Natural killer cell (primary cell): ENCODE measurements around the gene TANGO6. TPM values are rescaled to one million over a fixed set of nuclear protein-coding genes. Genes with fewer than 3 reads are reported as not detected.

Source experiments
- ATAC-seq, 3 donors: fragments of 150-1000 bp in 2 of 3; fragments of 200-7000 bp in 1 of 3; cut with Tn5 transposase; 1 replicate in 1 of 3; 2 replicates in 2 of 3; pipeline ENCODE4 v1.10.0; 2021; ENCODE audit warnings: mild to moderate bottlenecking in 2 of 3, moderate library complexity in 2 of 3
- DNase-seq, 2 donors: peaks; one replicate each; pipeline versions ENCODE4 v3.0.0 to v3.0.0-alpha.2; 2013 to 2021; ENCODE audit warnings: mixed read lengths in 1 of 2
- H3K27ac ChIP-seq: one replicate; pipeline ENCODE4 v1.5.1; 2013; ENCODE audit warnings: mild to moderate bottlenecking, low read length
- H3K27me3 ChIP-seq: one replicate; pipeline ENCODE4 v1.6.1; 2013; ENCODE audit warnings: low read length; ENCODE audit not compliant: control insufficient read depth, insufficient read depth
- H3K36me3 ChIP-seq: one replicate; pipeline ENCODE4 v1.6.1; 2013; ENCODE audit warnings: low read length; ENCODE audit not compliant: control insufficient read depth, insufficient read depth
- H3K4me1 ChIP-seq: one replicate; pipeline ENCODE4 v1.6.1; 2013; ENCODE audit warnings: low read length; ENCODE audit not compliant: control insufficient read depth, insufficient read depth
- H3K4me3 ChIP-seq: one replicate; pipeline ENCODE4 v1.5.1; 2013; ENCODE audit warnings: low read length
- H3K9me3 ChIP-seq: one replicate; pipeline ENCODE4 v1.6.1; 2013; ENCODE audit warnings: low read length; ENCODE audit not compliant: control insufficient read depth, insufficient read depth
- H3K27ac Mint-ChIP-seq, 2 donors: one replicate each; pipeline ENCODE4 v1.8.0; 2022; ENCODE audit warnings: mild to moderate bottlenecking in 2 of 2, mixed read lengths in 2 of 2, moderate library complexity in 1 of 2
- H3K27me3 Mint-ChIP-seq, 2 donors: one replicate each; pipeline ENCODE4 v1.8.0; 2022; ENCODE audit warnings: low read depth in 2 of 2, mixed read lengths in 2 of 2
- H3K36me3 Mint-ChIP-seq: one replicate; pipeline ENCODE4 v1.8.0; 2022; ENCODE audit warnings: mixed read lengths
- H3K4me1 Mint-ChIP-seq, 2 donors: one replicate each; pipeline ENCODE4 v1.8.0; 2022; ENCODE audit warnings: mixed read lengths in 2 of 2
- H3K4me3 Mint-ChIP-seq: one replicate; pipeline ENCODE4 v1.8.0; 2022; ENCODE audit warnings: mild to moderate bottlenecking, moderate library complexity, mixed read lengths
- H3K9me3 Mint-ChIP-seq, 2 donors: one replicate each; pipeline ENCODE4 v1.8.0; 2022; ENCODE audit warnings: mixed read lengths in 2 of 2
- CTCF ChIP-seq: fragments of 200-600 bp; IDR thresholded peaks from one replicate; pipeline ENCODE4 v1.8.0; 2022; ENCODE audit warnings: antibody characterized with exemption
- WGBS: methylation state at CpG from one replicate; pipeline ENCODE4 v1.1.7; 2013; ENCODE audit warnings: missing lambda C conversion rate; ENCODE audit not compliant: insufficient coverage; 5-methylcytosine and 5-hydroxymethylcytosine counted together
- intact Hi-C: fragments of 100-400 bp; cut with micrococcal nuclease; formaldehyde crosslinking; loops from one replicate; pipeline ENCODE4 v1.14.2; 2022
- total RNA-seq, 4 donors: library from RNA; stranded (reverse); fragments of 120-200 nt in 1 of 4; gene quantifications; one replicate each; pipeline versions ENCODE4 v1.2.3 to v1.2.4, GENCODE V29; 2013 to 2022

Gene TANGO6
- total RNA-seq, 3 donors from 2014 or later (not counting 1 experiment from before 2014, with no cell fraction given) = 21.2 to 27.3 (median 23.9) TPM

GRCh38 chr16:69113216-69113615 lies 269.9 kb downstream of the TANGO6 start:
- Histone ChIP-seq H3K27me3 (no peaks in the 10 kb centered on the region), H3K4me3 (no peak overlapping the region), H3K9me3 (no peaks in the 10 kb centered on the region), H3K27ac (no peak overlapping the region), H3K4me1 (no peaks in the 10 kb centered on the region), H3K36me3 (peaks cover 29% of the 10 kb centered on the region)
- TF ChIP-seq CTCF = no peak
- ATAC-seq (no peak), DNase-seq (no peak)
- no peak overlapping the region for H3K4me3 Mint-ChIP-seq
- peaks cover 0 to 3% of the 10 kb centered on the region in 2 donors for H3K27me3 Mint-ChIP-seq
- no peak overlapping the region for H3K27ac Mint-ChIP-seq
- intact Hi-C loops = no loop called here
- WGBS = 95% methylated on average over 7 of the region's 7 CpGs
- H3K4me1 Mint-ChIP-seq = peaks cover 0 to 10% of the 10 kb centered on the region in 2 donors
- no peaks in the 10 kb centered on the region for H3K9me3 Mint-ChIP-seq
- H3K36me3 Mint-ChIP-seq = no peaks in the 10 kb centered on the region

DNA sequence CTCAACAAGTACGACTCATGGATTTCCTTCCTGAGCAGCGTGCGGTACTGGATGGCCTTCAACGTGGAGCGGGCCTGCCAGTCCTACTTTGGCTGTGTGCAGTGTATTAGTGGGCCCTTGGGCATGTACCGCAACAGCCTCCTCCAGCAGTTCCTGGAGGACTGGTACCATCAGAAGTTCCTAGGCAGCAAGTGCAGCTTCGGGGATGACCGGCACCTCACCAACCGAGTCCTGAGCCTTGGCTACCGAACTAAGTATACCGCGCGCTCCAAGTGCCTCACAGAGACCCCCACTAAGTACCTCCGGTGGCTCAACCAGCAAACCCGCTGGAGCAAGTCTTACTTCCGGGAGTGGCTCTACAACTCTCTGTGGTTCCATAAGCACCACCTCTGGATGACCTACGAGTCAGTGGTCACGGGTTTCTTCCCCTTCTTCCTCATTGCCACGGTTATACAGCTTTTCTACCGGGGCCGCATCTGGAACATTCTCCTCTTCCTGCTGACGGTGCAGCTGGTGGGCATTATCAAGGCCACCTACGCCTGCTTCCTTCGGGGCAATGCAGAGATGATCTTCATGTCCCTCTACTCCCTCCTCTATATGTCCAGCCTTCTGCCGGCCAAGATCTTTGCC lies 271.1 kb downstream of the TANGO6 start:
- no peak for TF ChIP-seq CTCF
- H3K4me3 Mint-ChIP-seq = no peak overlapping the region
- H3K27me3 ChIP-seq = no peaks in the 10 kb centered on the region
- no peak overlapping the region for H3K27ac Mint-ChIP-seq
- no peaks in the 10 kb centered on the region for H3K36me3 Mint-ChIP-seq
- no peaks in the 10 kb centered on the region for H3K9me3 ChIP-seq
- peaks cover 42% of the 10 kb centered on the region for H3K36me3 ChIP-seq
- DNase-seq (no peak), ATAC-seq (no peak)
- no peaks in the 10 kb centered on the region for H3K4me1 ChIP-seq
- H3K4me1 Mint-ChIP-seq = peaks cover 0 to 10% of the 10 kb centered on the region in 2 donors
- WGBS = 95% methylated on average over 25 of the region's 25 CpGs
- H3K27me3 Mint-ChIP-seq = no peaks in the 10 kb centered on the region
- no peak overlapping the region for H3K4me3 ChIP-seq
- no peak overlapping the region for H3K27ac ChIP-seq
- H3K9me3 Mint-ChIP-seq = no peaks in the 10 kb centered on the region
- intact Hi-C loops = no loop called here

DNA sequence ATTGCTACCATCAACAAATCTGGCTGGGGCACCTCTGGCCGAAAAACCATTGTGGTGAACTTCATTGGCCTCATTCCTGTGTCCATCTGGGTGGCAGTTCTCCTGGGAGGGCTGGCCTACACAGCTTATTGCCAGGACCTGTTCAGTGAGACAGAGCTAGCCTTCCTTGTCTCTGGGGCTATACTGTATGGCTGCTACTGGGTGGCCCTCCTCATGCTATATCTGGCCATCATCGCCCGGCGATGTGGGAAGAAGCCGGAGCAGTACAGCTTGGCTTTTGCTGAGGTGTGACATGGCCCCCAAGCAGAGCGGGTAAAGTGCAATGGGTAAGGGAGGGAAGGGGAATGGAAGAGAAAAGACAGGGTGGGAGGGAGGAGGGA lies 271.6 kb downstream of the TANGO6 start:
- Histone ChIP-seq H3K4me3 (no peak overlapping the region), H3K4me1 (no peaks in the 10 kb centered on the region), H3K27ac (no peak overlapping the region), H3K36me3 (peaks cover 47% of the 10 kb centered on the region), H3K9me3 (no peaks in the 10 kb centered on the region), H3K27me3 (no peaks in the 10 kb centered on the region)
- H3K9me3 Mint-ChIP-seq = no peaks in the 10 kb centered on the region
- 98% methylated on average over 6 of the region's 6 CpGs for WGBS
- H3K27me3 Mint-ChIP-seq = no peaks in the 10 kb centered on the region
- no peak for TF ChIP-seq CTCF
- ATAC-seq (no peak), DNase-seq (no peak)
- H3K27ac Mint-ChIP-seq = no peak overlapping the region
- no peak overlapping the region for H3K4me3 Mint-ChIP-seq
- H3K36me3 Mint-ChIP-seq = no peaks in the 10 kb centered on the region
- peaks cover 0 to 10% of the 10 kb centered on the region in 2 donors for H3K4me1 Mint-ChIP-seq
- intact Hi-C loops = no loop called here

GRCh38 chr16:69115361-69115760 lies 272.0 kb downstream of the TANGO6 start:
- whole genome bisulfite sequencing = 97% methylated on average over 5 of the region's 5 CpGs
- H3K4me3 Mint-ChIP-seq = no peak overlapping the region
- TF ChIP-seq CTCF = no peak

More at GRCh38 chr16:69115361-69115760, 272.0 kb downstream of the TANGO6 start:
- Histone ChIP-seq H3K4me3 (no peak overlapping the region), H3K36me3 (peaks cover 50% of the 10 kb centered on the region), H3K9me3 (no peaks in the 10 kb centered on the region), H3K27ac (no peak overlapping the region), H3K4me1 (no peaks in the 10 kb centered on the region), H3K27me3 (no peaks in the 10 kb centered on the region)
- no peaks in the 10 kb centered on the region for H3K9me3 Mint-ChIP-seq
- no peak for DNase-seq
- no peaks in the 10 kb centered on the region for H3K27me3 Mint-ChIP-seq
- peaks cover 0 to 10% of the 10 kb centered on the region in 2 donors for H3K4me1 Mint-ChIP-seq
- H3K27ac Mint-ChIP-seq = no peak overlapping the region
- ATAC-seq = no peak
- no peaks in the 10 kb centered on the region for H3K36me3 Mint-ChIP-seq
- intact Hi-C loops = no loop called here
